ENCODE data around the gene ZNF841.

GRCh38 chr19:52065399-52065798 is 30.2 kb downstream of the ZNF841 start:
- TF ChIP-seq CTCF (conservative IDR thresholded peaks at IDR 0.05), result no peak
- no peak for TF ChIP-seq EZH2 (IDR thresholded peaks at IDR 0.05; ENCODE audit: low read depth)
